GM23338 (cell line): ENCODE results near the gene CLCF1. TPM values are rescaled to one million over a fixed set of nuclear protein-coding genes. Genes with fewer than 3 reads are reported as not detected.

ENCODE experiments used
- ATAC-seq: fragments of 200-7000 bp; cut with Tn5 transposase; 3 replicates; pipeline ENCODE4 v1.9.1; 2020
- DNase-seq: peaks from one replicate; pipeline ENCODE4 v3.0.0-alpha.2; 2015; ENCODE audit warnings: low spot score
- H2AFZ ChIP-seq: fragments of 200-600 bp; sonication (generic); 2 replicates; pipeline ENCODE4 v1.8.0; 2016; ENCODE audit warnings: antibody characterized with exemption, mild to moderate bottlenecking, moderate library complexity
- H3F3A ChIP-seq: fragments of 200-600 bp; sonication (generic); replicated peaks from 2 replicates; pipeline ENCODE4 v1.8.0; 2017; ENCODE audit warnings: antibody characterized with exemption, mixed run types, low read depth
- H3K27ac ChIP-seq: fragments of 200-600 bp; sonication (generic); 2 replicates; pipeline ENCODE4 v1.6.1; 2016; ENCODE audit warnings: low read depth
- H3K27me3 ChIP-seq: fragments of 200-600 bp; sonication (generic); 2 replicates; pipeline ENCODE4 v1.8.0; 2016; ENCODE audit warnings: mild to moderate bottlenecking, mixed run types, moderate library complexity; ENCODE audit not compliant: insufficient read depth
- H3K36me3 ChIP-seq: fragments of 200-600 bp; sonication (generic); 2 replicates; pipeline ENCODE4 v1.8.0; 2016; ENCODE audit warnings: mild to moderate bottlenecking; ENCODE audit not compliant: insufficient read depth
- H3K4me1 ChIP-seq: fragments of 200-600 bp; sonication (generic); 2 replicates; pipeline ENCODE4 v1.8.0; 2016; ENCODE audit warnings: mild to moderate bottlenecking, moderate library complexity; ENCODE audit not compliant: insufficient read depth
- H3K4me2 ChIP-seq: fragments of 200-600 bp; sonication (generic); 2 replicates; pipeline ENCODE4 v1.7.1; 2017; ENCODE audit warnings: mixed run types
- H3K4me3 ChIP-seq: fragments of 200-600 bp; sonication (generic); 2 replicates; pipeline ENCODE4 v1.6.1; 2016; ENCODE audit warnings: mixed run types
- H3K79me2 ChIP-seq: fragments of 200-600 bp; sonication (generic); replicated peaks from 2 replicates; pipeline ENCODE4 v1.8.0; 2017; ENCODE audit warnings: mild to moderate bottlenecking; ENCODE audit not compliant: insufficient read depth
- H3K9me2 ChIP-seq: fragments of 200-600 bp; sonication (generic); 2 replicates; pipeline ENCODE4 v1.8.0; 2017; ENCODE audit not compliant: insufficient read depth
- H4K20me1 ChIP-seq: fragments of 200-600 bp; sonication (generic); replicated peaks from 2 replicates; pipeline ENCODE4 v1.8.0; 2017; ENCODE audit warnings: mild to moderate bottlenecking; ENCODE audit not compliant: insufficient read depth
- H3K27ac Mint-ChIP-seq: 2 replicates; pipeline ENCODE4 v1.8.0; 2020; ENCODE audit warnings: inconsistent platforms, mild to moderate bottlenecking, moderate library complexity, mixed read lengths
- H3K27me3 Mint-ChIP-seq: 3 replicates; pipeline ENCODE4 v1.8.0; 2022; ENCODE audit warnings: low read depth, mild to moderate bottlenecking, moderate library complexity, mixed read lengths, inconsistent platforms; ENCODE audit not compliant: insufficient read depth, poor library complexity
- H3K36me3 Mint-ChIP-seq: 3 replicates; pipeline ENCODE4 v1.8.0; 2021; ENCODE audit warnings: low read depth, mild to moderate bottlenecking, inconsistent platforms, moderate library complexity, mixed read lengths
- H3K4me1 Mint-ChIP-seq: 3 replicates; pipeline ENCODE4 v1.8.0; 2020; ENCODE audit warnings: mild to moderate bottlenecking, inconsistent platforms, mixed read lengths
- H3K4me3 Mint-ChIP-seq: 3 replicates; pipeline ENCODE4 v1.8.0; 2021; ENCODE audit warnings: moderate library complexity, mild to moderate bottlenecking, inconsistent platforms, mixed read lengths
- H3K9me3 Mint-ChIP-seq: 3 replicates; pipeline ENCODE4 v1.8.0; 2020; ENCODE audit warnings: moderate library complexity, mild to moderate bottlenecking, inconsistent platforms, mixed read lengths
- CREB1 ChIP-seq: fragments of 250-450 bp; sonication (Bioruptor Pico); IDR thresholded peaks from 2 replicates; pipeline ENCODE4 v1.5.0; 2020; ENCODE audit warnings: low read depth, mild to moderate bottlenecking, moderate library complexity
- JUNB ChIP-seq: IDR thresholded peaks from one replicate; pipeline ENCODE4 v1.6.1; 2016; ENCODE audit warnings: antibody characterized with exemption; ENCODE audit not compliant: unreplicated experiment
- NANOG ChIP-seq: IDR thresholded peaks from 2 replicates; pipeline ENCODE4 v1.6.1; 2016; ENCODE audit warnings: antibody characterized with exemption, borderline replicate concordance
- POLR2AphosphoS5 ChIP-seq: IDR thresholded peaks from 2 replicates; pipeline ENCODE4 v1.6.1; 2016; ENCODE audit warnings: antibody characterized with exemption, low read depth
- ZNF331 ChIP-seq: fragments of 250-450 bp; sonication (Bioruptor Pico); IDR thresholded peaks from 2 replicates; pipeline ENCODE4 v1.5.0; 2020; ENCODE audit warnings: low read depth, mild to moderate bottlenecking, moderate library complexity
- polyA plus RNA-seq: library from polyadenylated mRNA; unstranded; fragments of >200 nt; fragmentation: Nextera tagmentation; extraction: Ambion mirVana; gene quantifications from 2 replicates; pipeline ENCODE4 v1.2.1, GENCODE V29; 2016
- total RNA-seq: library from RNA; depleted of rRNA; stranded (reverse); fragments of >200 nt; shearing (Covaris generic); gene quantifications from 2 replicates; pipeline ENCODE4 v1.2.3, GENCODE V29; 2014
- TF ChIP-seq, protein P1 (sequence below): fragments of 250-450 bp; sonication (Bioruptor Pico); IDR thresholded peaks from 2 replicates; pipeline ENCODE4 v1.5.0; 2020; ENCODE audit warnings: mild to moderate bottlenecking, moderate library complexity

CLCF1 gene
- total and polyA plus RNA-seq, 2 experiments from 2014 or later: 0.32 TPM; not detected in 1

DNA sequence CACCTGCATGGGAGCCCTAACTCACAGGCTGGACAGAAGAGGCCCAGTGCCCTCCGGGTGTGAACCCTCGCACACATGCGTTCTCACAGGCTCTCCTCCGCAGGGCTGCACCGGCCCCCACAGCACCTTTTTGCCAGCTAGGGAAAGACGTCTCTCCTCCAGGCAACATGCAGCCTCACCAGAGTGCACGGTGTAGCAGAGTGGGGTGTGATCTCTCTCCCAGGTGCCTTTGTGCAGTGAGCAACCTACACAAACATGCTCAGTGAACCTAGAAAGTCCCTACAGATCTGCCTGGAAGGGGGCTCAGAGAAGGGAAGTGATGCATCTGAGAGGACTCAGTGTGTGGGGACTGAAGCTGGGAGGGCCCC is 38.4 kb upstream of the CLCF1 start (continued):
- TF ChIP-seq, protein P1, sequence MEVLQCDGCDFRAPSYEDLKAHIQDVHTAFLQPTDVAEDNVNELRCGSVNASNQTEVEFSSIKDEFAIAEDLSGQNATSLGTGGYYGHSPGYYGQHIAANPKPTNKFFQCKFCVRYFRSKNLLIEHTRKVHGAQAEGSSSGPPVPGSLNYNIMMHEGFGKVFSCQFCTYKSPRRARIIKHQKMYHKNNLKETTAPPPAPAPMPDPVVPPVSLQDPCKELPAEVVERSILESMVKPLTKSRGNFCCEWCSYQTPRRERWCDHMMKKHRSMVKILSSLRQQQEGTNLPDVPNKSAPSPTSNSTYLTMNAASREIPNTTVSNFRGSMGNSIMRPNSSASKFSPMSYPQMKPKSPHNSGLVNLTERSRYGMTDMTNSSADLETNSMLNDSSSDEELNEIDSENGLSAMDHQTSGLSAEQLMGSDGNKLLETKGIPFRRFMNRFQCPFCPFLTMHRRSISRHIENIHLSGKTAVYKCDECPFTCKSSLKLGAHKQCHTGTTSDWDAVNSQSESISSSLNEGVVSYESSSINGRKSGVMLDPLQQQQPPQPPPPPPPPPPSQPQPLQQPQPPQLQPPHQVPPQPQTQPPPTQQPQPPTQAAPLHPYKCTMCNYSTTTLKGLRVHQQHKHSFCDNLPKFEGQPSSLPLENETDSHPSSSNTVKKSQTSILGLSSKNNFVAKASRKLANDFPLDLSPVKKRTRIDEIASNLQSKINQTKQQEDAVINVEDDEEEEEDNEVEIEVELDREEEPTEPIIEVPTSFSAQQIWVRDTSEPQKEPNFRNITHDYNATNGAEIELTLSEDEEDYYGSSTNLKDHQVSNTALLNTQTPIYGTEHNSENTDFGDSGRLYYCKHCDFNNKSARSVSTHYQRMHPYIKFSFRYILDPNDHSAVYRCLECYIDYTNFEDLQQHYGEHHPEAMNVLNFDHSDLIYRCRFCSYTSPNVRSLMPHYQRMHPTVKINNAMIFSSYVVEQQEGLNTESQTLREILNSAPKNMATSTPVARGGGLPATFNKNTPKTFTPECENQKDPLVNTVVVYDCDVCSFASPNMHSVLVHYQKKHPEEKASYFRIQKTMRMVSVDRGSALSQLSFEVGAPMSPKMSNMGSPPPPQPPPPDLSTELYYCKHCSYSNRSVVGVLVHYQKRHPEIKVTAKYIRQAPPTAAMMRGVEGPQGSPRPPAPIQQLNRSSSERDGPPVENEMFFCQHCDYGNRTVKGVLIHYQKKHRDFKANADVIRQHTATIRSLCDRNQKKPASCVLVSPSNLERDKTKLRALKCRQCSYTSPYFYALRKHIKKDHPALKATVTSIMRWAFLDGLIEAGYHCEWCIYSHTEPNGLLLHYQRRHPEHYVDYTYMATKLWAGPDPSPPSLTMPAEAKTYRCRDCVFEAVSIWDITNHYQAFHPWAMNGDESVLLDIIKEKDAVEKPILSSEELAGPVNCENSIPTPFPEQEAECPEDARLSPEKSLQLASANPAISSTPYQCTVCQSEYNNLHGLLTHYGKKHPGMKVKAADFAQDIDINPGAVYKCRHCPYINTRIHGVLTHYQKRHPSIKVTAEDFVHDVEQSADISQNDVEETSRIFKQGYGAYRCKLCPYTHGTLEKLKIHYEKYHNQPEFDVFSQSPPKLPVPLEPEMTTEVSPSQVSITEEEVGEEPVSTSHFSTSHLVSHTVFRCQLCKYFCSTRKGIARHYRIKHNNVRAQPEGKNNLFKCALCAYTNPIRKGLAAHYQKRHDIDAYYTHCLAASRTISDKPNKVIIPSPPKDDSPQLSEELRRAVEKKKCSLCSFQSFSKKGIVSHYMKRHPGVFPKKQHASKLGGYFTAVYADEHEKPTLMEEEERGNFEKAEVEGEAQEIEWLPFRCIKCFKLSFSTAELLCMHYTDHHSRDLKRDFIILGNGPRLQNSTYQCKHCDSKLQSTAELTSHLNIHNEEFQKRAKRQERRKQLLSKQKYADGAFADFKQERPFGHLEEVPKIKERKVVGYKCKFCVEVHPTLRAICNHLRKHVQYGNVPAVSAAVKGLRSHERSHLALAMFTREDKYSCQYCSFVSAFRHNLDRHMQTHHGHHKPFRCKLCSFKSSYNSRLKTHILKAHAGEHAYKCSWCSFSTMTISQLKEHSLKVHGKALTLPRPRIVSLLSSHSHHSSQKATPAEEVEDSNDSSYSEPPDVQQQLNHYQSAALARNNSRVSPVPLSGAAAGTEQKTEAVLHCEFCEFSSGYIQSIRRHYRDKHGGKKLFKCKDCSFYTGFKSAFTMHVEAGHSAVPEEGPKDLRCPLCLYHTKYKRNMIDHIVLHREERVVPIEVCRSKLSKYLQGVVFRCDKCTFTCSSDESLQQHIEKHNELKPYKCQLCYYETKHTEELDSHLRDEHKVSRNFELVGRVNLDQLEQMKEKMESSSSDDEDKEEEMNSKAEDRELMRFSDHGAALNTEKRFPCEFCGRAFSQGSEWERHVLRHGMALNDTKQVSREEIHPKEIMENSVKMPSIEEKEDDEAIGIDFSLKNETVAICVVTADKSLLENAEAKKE (CRISPR knock-in tag): no peak
- TF ChIP-seq POLR2AphosphoS5: no peak

DNA sequence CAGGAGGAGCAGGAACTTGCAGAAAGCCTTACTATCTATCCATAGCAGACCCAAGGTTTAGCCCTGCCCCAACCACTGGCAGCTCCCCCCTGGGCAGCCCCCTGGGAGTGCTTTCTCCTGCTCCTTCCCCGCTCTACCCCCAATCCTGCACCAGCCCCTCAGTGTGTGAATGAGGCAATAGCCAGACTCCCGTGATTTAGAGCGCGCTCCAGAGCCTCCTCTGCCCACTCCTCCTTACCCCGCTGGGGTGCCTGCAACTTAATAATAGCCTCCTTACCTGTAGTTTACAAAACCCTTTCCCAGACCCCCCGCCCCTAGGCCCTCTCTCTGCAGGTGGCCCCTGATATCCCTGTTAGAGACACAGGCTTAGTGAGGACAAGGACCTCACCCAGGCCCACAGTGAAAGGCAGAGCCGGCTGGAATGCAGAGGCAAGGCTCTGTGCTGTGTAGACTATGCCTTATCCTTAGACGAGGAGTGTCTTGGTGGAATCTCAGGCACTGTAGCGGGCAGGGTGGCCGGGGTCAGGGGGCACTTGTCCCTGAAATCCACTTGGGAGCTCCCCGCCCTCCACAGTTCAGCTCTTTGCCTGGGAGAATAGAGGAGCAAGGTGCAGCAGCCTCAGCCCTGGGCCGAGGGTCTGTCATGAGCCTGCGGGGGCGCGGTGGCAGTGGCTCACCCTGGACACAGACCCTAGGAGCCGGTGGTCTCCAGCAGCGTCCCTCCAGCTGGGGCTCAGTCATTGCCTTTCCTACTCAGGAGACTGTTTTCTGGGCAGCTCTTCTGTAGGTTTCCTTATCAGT is 37.8 kb upstream of the CLCF1 start:
- Mint-ChIP-seq H3K27me3 (peaks cover 33% of the 10 kb centered on the region), H3K4me1 (peaks cover 24% of the 10 kb centered on the region), H3K27ac (no peak overlapping the region), H3K36me3 (no peaks in the 10 kb centered on the region), H3K9me3 (no peaks in the 10 kb centered on the region), H3K4me3 (no peak overlapping the region; the same call in 2 of the 3 replicates)
- DNase-seq (no peak), ATAC-seq (no peak)
- Histone ChIP-seq H3K4me3 (no peak overlapping the region), H3K79me2 (no peaks in the 10 kb centered on the region), H3K27ac (no peak overlapping the region), H2AFZ (no peak overlapping the region), H3K4me2 (no peak overlapping the region), H3F3A (no peaks in the 10 kb centered on the region), H3K4me1 (peaks cover 7% of the 10 kb centered on the region; the same call in 1 of the 2 replicates), H3K27me3 (peaks cover 11% of the 10 kb centered on the region; the same call in 1 of the 2 replicates), H3K9me2 (no peaks in the 10 kb centered on the region), H4K20me1 (no peaks in the 10 kb centered on the region), H3K36me3 (no peaks in the 10 kb centered on the region)
- TF ChIP-seq, protein P1 (CRISPR knock-in tag): no peak
- TF ChIP-seq NANOG: no peak
- TF ChIP-seq ZNF331 (CRISPR knock-in tag): no peak
- TF ChIP-seq CREB1 (CRISPR knock-in tag): no peak
- TF ChIP-seq JUNB: no peak
